ENCODE data around the gene IRGQ.
"Not testable (repeated sequence)": the region's sequence is repeated elsewhere in the genome, so short reads cannot be mapped to it uniquely, and the experiment has no call there.

The IRGQ gene

DNA sequence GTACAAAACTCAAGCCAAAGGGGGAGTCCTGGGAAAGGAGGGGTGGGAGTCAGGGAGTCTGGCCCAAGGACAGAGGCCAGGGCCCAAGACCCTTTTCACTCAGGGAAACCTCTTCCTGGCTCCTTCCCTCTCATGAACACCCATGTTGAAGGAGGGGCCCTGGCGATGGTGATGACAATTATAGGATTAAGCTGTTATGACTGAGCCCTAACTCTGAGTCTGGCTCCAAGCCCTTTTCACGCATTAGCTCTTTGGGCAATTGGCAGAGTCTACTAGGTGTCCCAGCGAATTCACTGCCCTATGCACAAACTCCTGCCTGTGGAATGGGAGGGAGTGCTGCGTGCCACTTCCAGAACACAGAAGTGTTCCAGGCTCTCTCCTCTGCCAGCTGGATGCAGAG, 42.3 kb downstream of the IRGQ start:
- Histone ChIP-seq H3K4me3 (no peak overlapping the region), H3K27ac (peak overlapping the region in 1 of 21 experiments; percentile 39)

GRCh38 chr19:43552616-43553015, 43.3 kb downstream of the IRGQ start:
- Histone ChIP-seq H3K4me3 (no peak overlapping the region), H3K27ac (no peak overlapping the region)

- no peak overlapping the region for H3K4me3 ChIP-seq
- H3K27ac ChIP-seq, result no peak overlapping the region
These were observed 43.8 kb downstream of the IRGQ start for GRCh38 chr19:43552198-43552450.

DNA sequence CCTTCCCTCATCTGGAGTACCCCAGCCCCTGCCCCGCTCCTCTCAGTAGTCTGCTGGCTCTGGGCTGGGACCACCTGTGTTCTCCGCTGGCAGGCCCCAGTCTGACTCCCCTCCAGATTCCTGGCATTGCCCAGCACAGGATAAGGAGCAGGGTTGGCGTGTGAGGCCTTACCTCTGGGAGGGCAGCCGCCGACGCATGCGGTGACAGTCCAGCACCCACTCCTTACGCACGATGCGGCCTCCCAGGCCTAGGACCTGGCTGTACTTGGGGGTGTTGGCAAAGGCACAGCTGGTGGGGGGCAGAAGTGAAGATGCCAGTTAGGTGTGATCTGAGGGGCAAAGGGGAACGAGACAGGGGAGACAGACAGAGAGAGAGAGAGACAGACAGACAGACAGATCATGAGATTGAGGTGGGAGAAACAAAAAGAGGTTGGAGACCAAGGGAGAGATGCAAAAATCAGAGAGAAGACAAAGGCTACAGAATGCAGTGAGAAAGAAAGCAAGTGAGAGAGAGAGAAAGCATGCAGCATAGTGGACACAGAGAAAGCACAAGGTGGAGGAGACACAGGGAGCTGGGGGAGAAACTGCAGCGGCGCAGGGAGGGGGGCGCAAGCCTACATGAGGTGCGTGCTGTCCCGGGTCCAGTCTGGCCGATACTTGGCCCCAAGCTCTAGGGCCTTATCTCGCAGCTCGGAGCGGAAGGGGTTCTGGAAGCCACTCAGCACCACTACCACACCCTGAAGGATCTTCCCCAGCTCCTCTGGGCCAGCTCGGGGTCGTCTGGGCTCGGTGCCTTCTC, 44.3 kb downstream of the IRGQ start:
- no peak overlapping the region for H3K27ac ChIP-seq
- H3K4me3 ChIP-seq, result no peak overlapping the region

DNA sequence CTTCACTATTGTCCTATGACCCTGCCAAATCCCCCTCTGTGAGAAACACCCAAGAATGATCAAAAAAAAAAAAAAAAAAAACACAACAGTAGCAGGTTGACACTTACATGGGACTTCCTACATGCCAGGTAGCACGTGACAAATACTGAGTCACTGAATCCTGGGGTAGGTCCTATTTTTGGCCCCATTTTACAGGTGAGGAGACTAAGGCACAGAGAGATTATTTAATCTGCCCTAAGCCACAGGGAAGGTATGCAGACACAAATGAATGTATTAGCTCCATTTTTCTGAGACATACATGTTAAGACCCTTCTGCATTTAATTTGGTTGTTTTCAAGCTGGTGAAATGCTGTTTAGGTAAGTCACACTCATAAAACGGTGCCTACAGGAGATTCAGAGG, 47.2 kb downstream of the IRGQ start:
- Histone ChIP-seq H3K4me3 (no peak overlapping the region), H3K27ac (no peak overlapping the region)

DNA sequence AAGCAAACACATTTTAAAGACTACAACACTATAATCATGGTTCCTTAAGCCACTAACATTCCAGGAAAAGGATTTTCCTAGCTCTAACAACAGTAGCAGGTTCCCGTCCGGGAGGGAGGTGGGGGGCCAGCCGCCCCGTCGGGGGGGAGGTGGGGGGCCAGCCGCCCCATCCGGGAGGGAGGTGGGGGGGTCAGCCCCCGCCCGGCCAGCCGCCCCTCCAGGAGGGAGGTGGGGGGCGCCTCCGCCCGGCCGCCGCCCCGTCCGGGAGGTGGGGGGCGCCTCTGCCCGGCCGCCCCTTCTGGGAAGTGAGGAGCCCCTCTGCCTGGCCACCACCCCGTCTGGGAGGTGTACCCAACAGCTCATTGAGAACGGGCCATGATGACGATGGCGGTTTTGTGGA, 48.0 kb downstream of the IRGQ start:
- not testable (repeated sequence) for H3K27ac ChIP-seq, H3K4me3 ChIP-seq

DNA sequence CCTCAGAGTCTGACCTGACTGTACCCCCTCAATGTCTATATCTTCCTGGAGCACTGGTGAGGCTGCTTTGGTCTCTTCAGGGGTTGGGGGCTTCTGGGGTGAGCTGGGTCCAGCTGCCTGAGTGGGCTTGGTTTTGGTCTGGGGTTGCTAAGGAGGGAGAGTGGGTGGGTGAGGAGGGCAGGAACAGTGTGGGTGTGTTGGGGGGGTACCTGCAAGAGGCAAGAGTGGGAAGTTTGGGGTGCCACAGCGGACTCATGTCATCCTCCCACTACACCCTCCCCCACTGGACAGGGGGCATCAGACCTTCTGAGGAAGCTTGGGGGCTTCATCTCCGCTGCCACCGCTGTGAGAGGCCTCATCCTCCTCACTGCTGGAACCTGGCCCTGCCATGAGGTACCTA, 49.4 kb downstream of the IRGQ start:
- peak overlapping the region in 1 of 21 experiments; percentile 26 for H3K27ac ChIP-seq
- H3K4me3 ChIP-seq, result no peak overlapping the region

DNA sequence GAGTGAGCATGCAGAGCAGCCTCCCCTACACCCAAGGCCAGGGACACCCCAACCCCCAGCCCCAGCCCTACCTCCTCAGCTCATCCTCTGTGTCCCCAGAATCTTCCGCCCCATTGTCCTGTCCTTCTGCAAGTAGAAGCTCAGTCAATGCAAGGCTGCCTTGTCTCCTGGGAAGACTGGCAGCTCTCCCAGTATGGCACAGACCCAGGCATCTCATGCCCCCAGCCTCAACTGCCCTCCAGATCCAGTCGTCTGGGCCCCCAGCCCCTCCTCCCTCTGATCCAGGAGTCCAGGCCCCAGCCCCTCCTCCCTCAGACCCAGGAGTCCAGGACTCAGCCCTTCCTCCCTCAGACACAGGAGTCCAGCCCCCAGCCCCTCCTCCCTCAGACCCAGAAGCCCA, 50.0 kb downstream of the IRGQ start:
- no peak overlapping the region for H3K4me3 ChIP-seq
- H3K27ac ChIP-seq, result peak overlapping the region in 1 of 21 experiments; percentile 26

DNA sequence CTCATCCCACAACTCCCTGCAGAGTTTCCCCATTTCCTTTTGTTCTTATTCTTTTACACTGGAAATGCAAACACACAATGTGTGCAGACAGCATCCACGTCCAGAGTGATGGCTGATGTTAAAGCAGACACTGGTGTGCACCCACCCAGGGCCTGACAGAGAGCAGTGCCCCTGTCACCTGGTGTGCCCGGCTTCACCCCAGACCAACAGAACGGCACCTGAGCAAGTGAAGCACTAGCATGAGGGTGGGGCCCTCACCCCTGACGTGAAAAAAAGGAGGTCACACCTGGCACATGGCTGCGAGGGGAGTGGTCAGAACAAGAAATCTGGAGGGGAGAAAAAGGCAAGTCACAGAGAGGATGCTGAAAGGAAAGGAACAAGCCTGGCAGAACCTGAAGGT, 50.7 kb downstream of the IRGQ start:
- Histone ChIP-seq H3K27ac (no peak overlapping the region), H3K4me3 (no peak overlapping the region)

GRCh38 chr19:43544077-43544476, 51.9 kb downstream of the IRGQ start:
- no peak overlapping the region for H3K4me3 ChIP-seq
- H3K27ac ChIP-seq, result no peak overlapping the region

- H3K4me3 ChIP-seq, result no peak overlapping the region
- H3K27ac ChIP-seq, result no peak overlapping the region
These were observed 53.8 kb downstream of the IRGQ start for GRCh38 chr19:43541920-43542650.

- H3K27ac ChIP-seq, result no peak overlapping the region
- H3K4me3 ChIP-seq, result no peak overlapping the region
These were observed 55.6 kb downstream of the IRGQ start for GRCh38 chr19:43540381-43540780.

DNA sequence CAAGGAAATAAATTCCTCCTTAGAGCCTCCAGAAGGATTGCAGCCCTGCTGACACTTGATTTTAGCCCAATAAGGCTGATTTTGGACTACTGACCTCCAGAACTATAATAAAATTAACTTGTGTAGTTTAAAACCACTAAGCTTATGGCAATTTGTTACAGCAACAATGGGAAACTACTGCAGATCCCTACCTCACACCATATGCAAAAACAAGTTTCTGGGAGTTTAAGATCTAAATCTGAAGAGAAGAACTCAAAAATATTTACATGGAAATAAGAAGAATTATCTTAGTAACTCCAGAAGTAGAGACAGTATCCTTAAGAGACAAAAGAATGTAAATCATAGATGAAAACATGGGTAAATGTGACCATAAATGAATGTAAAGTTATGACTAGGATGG, 57.0 kb downstream of the IRGQ start:
- Histone ChIP-seq H3K4me3 (no peak overlapping the region), H3K27ac (no peak overlapping the region)

DNA sequence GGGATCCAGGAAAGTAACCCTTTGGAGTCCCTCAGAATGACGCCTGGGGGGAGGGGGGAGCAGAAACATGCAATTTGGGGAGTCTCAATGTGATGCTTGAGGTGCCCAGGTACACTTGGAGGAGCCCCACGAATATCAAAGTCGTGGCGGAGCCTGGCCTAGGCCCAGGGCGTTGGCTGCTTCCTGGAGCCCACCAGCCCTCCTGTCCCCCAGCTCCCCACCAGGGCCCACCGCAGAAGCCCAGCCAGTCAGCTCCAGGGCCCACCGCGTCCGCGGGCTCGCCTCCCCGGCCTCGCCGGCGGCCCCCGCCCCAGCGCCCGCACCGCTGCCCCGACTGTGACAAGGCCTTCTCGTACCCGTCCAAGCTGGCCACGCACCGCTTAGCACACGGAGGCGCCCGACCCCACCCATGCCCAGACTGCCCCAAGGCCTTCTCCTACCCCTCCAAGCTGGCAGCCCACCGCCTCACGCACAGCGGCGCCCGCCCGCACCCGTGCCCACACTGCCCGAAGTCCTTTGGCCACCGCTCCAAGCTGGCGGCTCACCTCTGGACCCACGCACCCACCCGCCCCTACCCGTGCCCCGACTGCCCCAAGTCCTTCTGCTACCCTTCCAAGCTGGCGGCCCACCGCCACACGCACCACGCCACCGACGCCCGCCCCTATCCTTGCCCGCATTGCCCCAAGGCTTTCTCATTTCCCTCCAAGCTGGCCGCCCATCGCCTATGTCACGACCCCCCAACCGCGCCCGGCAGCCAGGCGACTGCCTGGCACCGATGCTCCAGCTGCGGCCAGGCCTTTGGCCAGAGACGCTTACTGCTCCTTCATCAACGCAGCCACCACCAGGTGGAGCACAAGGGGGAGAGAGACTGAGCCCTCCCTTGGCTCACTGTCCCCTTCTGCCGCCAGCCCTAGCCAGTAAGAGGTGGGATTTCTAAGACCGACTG, 60.8 kb downstream of the IRGQ start:
- Histone ChIP-seq H3K4me3 (peak overlapping the region in 1 of 7 experiments; percentile 39), H3K27ac (peak overlapping the region in 9 of 21 experiments; percentile 30 to 80 (median 55))
